Measurements from ENCODE around the gene AMBRA1.

AMBRA1 gene

DNA sequence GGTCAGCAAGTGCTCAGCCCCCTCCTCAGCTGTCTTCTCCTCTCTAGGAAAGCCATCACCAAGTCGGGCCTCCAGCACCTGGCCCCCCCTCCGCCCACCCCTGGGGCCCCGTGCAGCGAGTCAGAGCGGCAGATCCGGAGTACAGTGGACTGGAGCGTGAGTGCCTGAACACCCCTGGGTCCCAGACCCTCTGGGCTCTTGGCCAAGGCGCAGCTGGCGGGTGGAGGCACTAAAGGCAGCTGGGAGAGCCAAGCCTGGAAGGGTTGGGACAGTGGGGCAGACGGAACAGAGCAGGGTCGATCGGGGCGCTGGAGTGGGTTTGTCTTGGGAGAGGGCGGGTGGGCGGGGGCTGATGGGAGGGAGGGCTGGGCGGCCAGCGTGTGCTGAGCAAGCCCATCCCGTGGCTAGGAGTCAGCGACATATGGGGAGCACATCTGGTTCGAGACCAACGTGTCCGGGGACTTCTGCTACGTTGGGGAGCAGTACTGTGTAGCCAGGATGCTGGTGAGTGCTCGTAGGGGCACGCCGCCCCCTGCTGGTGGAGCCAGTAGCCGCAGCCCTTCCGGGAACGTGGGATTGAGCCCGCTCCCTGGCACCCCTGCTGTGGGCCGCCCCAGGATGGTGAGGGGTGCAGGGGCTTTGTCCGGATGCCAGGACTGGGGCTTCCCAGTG lies 226.4 kb downstream of the AMBRA1 start:
- DNase-seq (ENCODE audit: low read depth) = no peak

DNA sequence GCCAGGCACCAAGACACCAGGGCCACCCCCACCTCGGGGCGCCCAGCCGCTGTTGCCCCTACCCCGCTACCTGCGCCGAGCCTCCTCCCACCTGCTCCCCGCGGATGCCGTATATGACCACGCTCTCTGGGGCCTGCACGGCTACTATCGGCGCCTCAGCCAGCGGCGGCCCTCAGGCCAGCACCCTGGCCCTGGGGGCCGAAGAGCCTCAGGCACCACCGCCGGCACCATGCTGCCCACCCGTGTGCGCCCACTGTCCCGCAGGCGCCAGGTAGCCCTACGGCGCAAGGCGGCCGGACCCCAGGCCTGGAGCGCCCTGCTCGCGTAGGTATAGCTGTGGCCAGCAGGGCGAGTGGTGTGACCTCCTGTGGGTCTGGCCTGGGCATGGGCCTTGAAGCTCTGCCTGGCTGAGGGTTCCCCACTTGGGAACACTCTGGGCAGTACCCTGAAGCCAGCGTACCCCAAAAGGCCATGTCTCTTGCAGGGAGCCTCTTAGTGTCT lies 227.1 kb downstream of the AMBRA1 start:
- no peak for DNase-seq (ENCODE audit: low read depth)

DNA sequence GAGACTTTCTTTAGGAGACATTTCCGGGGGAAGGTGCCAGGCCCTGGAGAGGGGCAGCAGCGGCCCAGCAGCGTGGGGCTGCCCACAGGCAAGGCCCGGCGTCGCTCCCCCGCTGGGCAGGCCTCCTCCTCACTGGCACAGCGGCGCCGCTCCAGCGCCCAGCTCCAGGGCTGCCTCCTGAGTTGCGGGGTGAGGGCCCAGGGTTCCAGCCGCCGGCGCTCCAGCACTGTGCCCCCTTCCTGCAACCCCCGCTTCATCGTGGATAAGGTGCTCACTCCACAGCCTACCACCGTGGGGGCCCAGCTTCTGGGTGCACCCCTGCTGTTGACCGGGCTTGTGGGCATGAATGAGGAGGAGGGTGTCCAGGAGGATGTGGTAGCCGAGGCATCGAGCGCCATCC lies 227.6 kb downstream of the AMBRA1 start:
- no peak for DNase-seq (ENCODE audit: low read depth)

DNA sequence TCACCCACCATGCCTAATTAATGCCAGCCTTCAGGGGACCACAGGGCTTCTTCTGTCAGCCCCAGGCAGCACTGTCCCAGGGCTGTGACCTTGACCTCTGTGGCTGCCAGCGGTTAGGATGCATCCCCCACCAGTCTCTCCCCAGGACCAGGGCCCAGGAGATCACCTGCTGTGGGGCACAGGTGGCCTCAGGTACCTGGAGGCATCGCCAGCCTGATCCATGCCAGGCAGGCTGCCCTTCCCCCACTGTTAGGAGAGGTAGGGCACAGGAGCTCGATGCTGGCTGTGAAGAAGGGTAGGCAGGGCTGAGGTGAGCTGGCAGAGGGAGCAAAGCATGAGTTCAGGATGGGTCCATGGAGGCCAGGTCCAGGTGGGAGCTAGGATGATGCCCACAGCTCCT lies 229.0 kb downstream of the AMBRA1 start:
- no peak for DNase-seq (ENCODE audit: low read depth)

DNA sequence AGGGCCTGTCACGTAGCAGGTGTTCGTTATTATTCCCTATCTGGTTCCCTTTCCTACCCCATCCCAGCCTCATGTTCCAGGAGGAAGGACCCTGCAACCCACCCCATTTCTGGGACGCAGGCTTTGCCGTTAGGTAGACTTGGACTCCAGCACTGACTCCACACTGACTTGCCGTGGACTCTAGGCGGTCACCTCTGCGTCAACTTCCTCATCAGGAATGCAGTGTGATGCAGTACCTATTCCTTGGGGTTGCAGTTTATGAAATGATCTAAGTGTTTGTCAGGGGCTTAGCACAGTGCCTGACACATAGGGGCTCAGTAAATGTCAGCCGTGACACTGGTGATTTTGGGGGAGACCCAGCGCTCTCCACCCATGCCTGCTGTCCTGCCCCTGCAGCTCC lies 229.8 kb downstream of the AMBRA1 start:
- DNase-seq (ENCODE audit: low read depth) = no peak

DNA sequence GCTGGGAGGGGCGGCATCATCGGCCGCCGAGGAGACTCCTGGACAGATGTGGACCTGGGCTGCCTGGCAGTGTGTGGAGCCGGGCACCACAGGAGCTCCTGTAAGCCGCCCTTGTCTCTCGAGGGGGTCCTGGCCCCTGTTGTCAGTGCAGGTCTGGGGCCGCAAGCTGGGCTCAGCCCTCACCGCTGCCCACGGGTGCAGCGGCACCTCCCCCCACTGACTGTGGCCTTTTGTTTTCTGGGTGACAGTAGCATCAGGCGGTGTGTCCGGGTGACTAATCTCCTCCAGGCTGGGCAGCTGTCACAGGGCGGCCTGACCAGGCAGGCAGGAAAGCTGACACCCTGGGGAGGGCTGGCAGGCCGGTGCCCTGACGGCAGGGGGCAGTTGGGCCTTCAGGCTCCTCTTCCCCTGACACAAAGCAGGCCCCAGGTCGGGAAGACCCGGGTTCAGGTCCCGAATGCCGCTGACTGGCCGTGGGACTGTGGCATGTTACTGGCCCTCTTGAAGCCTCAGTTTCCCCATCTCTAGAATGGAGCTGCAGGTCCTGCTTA lies 230.3 kb downstream of the AMBRA1 start:
- no peak for DNase-seq (ENCODE audit: low read depth)

DNA sequence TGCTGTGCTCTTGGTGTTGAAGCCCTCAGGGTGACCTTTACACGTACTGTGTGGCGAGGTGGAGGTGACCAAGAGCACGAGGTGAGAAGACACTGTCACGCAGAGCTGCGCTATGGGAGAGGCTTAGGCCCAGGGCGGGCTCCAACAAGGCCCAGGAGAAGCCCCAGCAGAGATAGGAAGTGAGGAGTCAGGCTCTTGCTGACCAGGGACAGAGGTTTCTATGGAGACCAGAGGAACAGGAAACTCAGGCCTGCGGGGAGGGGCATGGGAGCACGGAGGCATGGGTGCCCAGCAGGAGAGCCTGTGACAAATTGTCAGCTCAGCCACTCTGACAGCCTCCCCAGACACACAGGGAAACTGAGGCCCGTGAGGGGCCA lies 230.8 kb downstream of the AMBRA1 start:
- peak; percentile 80 for DNase-seq (ENCODE audit: low read depth)

DNA sequence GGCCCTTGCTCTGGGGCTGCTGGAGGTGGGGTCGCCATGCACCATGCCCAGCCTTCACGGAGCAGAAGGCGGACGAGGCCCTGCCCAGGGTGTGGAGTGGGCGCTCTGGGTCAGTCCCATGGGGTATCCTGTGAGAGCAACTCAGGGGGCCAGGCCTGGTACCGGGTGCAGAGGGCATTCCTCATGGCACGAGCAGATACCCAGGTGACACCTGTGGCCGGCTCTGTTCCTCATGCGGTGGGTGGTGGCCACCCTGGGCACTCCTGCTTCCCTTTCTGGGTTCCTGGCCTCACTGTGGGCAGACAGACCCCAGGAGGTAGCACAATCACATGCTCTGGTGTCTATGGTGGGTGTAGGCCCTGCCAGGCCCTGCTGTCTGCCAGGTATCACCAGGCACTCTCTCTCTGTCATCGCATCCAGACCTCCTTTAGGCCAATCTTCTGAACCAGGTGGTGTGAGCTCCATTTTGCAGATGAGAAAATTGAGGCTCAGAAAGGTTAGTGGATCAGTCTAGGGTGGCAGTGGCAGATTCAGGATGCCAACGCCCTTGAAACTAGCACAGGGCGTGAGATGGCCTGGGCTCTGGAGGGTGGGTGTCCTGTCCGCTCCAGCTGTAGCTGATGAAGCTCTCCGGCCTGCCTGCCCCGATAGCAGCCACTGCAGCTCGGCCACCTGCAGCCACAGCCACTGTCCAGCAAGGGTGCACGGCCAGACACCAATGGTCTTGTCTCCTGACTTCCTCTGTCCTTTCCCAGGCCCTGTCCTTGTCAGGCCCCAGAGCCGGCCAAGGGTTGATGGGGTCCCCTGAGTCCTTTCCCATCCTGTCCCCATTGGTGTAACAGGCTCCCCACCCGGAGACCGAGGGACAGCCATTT lies 231.4 kb downstream of the AMBRA1 start:
- no peak for DNase-seq (ENCODE audit: low read depth)

DNA sequence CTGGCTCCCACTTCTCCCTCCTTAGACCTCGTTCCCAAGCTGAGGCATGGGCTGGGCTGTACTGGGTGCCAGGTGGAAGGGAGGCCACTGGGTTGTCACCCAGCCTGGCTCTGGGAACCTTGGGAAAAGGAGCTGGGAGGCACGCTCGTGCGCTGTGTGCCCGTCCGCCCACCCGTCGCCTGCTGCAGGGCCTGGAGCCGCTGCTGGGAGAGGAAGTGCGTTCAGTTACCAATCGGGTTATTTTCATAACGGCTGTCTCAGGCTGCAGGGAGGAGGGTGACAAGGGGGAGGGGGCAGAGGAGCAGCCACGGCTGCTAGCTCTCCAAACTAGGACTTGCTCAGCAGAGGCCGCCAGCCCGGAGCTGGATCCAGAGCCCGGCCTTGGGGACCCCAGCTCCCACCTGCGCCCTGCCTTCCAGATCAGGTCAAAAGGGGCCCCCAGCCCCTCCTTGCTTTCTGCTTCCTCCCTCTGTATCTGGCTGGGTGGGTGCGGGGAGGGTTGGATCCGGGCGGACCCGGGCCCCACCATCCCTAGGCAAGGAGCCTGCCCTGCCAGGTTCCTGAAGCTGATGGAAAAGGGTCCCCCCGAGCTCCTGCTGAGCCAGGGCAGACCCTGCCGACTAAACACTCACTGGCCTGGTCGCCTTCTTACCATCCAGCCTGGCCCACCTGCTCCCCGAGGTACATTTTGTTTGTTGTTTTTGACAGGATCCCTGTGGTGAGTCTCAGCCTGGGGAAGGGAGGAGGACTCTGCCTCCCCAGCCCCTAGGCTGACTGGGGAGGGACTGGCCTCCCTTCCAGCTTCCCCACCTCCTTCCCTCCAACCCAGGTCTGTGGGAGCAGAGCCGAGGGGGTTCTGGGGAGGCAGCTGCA lies 232.3 kb downstream of the AMBRA1 start:
- peak; percentile 55 for DNase-seq (ENCODE audit: low read depth)

DNA sequence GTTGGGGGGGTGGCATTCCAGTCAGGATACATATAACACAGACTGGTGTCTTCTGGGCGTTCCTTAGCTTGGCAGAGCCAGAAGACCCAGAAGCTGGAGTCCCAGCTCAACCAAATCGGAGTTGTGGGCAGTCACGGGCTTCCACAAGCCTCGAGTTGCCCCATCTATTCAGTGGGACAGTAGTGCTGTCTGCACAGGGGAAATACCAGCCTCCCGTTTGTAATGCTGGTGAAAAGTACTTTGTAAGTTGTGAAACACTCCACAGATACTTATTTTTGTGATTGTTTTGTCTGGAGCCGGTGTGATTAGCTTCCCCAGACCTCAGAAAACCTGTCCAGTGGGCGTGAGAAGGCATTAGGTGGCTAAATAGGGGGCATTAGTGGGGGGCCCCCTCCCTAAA lies 232.9 kb downstream of the AMBRA1 start:
- no peak for DNase-seq (ENCODE audit: low read depth)

DNA sequence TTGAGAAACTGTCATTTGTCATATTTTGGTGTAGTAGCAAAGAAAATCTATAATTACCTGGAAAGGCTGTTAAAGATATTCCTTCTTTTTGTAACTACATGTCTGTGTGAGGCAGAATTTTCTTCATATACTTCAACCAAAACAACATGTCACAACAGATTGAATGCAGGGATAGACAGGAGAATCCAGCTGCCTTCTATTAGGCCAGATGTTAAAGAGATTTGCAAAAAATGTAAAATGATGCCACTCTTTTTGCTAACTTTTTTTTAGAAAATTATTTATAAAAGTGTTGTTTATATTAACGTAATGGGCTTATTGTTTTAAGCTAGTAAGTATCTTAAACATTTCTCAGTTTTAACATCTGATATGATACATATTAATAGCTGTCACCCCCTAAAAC lies 233.9 kb downstream of the AMBRA1 start:
- no peak for DNase-seq (ENCODE audit: low read depth)

DNA sequence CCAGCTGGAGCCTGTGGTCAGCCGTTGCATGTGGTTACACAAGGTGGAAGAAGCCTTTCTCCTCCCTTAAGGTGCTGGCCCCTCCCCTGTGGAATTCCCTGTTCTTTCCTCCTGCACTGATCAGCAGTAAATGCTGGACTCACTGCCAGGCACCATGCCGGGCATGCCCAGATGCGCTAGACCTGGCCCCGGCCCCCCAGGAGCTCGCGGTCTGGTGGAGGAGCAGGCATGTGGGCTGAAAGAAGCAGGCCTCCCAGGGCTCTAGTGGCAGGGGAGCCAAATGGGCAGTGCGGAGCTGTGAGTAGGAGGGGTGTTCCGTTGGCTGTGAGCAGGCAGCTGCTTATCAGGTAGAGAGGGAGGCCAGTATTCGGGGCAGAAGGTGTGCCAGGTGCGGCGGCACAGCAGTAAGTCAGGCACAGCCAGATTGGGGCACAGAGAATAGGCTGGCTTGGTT lies 236.3 kb downstream of the AMBRA1 start:
- no peak for DNase-seq (ENCODE audit: low read depth)

DNA sequence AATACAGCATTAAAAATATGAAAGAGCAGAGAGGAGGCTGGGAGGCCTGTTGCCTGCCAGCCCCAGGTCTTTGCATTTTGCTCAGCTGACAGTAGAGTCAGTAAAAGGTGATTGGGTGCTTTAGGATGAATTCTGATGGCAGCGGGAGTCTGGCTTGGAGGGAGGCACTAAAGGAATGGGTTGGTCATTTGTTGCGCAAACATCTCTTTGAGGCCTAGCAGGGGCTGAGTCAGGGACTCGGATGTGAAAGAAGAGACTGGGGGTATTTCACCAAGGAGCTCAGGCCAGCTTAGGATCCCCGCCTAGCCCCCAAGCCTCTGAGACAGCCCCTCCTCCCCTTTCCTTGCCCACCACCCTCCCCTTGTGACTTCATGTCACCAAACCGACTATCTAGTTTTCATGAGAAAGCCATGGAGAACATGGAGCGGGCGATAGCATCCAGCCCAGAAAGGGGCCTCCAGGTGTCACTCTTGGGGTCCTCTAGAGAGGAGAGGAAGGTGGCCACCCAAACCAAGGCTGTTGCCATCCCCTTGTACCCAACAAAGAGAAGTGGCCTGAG lies 236.8 kb downstream of the AMBRA1 start:
- peak; percentile 91 for DNase-seq (ENCODE audit: low read depth)

DNA sequence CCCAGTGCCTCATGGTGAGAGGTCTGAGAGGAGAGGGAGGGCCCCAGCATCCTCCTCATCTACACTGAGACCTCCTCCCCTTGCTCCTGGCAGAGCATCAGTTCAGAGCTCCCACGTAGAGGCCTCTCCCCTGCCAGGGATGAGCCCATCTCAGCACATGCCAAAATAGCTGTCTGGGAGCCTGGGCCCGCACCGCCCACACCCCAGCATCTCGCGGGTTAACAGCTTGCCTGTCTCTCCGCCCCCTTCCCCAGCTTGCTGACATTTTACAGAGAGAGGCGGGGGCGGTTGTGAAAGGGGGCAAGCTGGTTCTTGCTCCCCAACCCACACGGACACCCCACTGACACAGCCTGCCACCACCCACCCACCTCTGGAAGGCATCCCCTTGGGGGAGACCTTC lies 240.1 kb downstream of the AMBRA1 start:
- DNase-seq (ENCODE audit: low read depth) = no peak

DNA sequence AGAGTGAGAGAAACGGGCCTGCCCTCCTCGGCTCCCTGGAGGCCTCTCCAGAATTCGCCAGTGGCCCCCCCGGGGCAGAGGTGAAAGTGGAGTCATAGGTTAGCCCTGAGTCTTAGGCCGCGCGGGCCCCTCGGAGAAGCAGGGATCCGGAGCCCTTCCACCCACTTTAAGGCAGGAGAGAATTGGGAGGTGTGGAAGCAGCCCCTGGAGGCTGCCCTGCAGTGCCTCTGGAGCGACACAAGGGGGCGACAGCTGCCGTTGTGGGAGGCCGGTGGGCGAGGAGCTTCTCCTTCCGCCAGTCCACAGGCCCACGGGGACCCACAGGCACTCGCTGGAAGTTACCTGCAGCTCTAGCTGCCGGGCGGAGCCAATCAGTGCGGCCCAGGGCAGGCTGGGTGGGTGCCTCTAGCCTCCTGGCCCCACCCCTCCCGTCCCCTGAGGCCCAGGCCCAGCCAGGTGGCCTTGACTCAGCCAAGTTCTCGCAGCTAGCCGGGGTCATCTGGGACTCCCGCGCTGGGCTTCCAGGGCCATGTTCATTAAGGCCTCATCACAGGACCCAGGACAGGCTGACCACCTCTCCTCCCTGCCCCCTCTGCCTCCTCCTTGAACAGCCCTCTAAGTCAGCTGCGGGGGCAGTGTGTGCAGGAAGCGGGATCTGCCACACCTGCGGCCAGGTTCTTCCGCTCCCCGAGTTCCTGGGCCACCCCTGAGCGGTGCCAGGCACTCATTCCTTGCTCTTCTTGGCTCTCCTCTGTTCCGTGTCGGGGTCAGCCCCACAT lies 241.6 kb downstream of the AMBRA1 start:
- no peak for DNase-seq (ENCODE audit: low read depth)

DNA sequence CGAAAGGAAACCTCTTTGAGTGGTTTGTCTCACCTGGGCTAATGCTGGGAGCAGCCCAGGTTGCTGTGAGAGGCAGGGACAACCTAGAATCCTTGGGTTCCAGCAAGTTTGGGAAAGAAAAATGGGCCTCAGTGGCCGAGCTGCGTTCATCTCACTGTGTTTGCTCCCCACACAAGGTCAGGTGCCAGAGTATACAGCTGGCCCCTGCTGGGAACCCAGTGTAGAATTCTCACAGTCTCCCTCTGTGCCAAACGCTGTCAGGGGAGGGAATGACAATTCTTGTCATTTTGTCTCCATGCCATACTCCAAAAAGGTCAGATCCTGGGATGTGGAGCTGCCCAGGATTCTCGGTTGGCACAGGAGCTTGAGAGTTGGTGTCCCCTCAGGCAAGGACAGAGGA lies 242.2 kb downstream of the AMBRA1 start:
- no peak for DNase-seq (ENCODE audit: low read depth)

DNA sequence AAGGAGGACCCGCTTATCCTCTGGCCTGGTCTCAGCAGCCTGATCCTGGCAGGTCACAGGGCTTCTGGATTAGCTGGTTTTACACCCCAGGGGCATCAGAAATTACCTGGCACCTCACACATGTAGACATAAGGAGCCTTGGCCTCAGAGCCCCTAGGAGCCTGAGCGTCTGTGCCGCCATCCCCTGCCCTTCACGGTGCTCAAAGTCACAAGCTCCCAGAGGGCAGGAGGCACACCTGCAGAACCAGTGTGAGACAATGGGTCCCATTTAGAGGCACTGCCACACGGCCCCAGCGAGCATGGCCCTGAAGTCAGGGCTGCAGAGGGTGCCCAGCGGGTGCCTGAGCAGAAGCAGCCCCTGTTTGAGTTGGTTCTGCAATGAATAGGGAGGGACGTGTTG lies 242.7 kb downstream of the AMBRA1 start:
- DNase-seq (ENCODE audit: low read depth) = no peak

DNA sequence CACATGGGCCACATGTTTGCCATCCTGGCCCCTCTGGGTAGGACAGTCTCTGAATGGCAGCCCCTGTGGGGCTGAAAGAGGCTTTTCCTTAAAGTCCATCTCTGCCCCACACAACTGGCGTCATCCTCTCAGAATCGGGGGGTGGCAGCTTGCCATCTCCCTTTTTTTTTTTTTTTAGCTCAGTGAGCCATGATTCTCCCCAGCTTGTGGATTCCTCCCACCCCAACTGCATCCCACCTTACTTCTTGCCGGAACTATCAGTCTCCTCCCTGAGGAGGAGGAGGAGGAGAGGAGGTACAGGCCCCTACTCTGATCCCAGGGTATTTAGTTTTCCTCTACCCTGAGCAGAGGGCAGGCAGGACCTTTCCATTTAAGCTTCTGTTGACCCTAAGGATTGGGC lies 243.1 kb downstream of the AMBRA1 start:
- no peak for DNase-seq (ENCODE audit: low read depth)

DNA sequence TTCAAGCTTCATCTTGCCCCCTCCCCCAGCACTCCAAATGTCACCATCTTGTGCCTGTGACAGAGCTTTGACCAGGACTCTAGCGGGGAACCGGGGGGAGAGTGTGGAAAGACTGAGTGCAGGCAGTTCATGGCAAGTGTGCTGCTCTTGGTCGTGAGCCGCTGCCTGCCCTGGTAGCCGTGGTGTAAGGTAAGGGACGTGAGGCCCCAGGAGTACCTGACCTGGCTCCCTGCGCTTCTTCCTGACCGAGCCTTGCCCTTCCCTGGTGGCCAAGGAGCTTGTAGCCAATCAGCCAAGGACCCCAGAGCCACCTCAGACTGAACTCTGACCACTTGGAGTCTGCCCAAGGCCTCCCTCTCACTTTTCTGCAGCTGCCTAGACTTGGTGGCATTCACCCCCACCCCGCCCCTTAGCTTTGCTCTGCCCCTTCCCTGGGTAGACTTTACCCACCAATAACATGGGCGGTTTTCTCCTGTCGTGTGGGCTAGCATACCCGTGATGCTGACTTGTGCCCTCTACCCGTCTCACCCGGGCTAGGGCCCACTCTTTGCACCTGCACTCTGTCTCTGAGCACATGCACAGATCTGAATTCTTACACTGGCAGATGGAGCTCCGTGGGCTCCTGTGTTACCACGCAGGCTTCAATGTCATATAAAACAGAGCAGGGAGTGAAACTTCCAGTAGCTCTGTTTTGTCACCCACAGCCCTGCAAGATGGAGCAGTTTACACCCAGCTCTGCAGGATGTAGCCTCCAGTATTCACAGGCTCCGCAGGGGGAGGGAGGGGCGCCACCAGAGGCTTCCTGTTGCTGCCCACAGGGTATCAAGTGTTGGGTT lies 245.0 kb downstream of the AMBRA1 start:
- no peak for DNase-seq (ENCODE audit: low read depth)

Data from iris pigment epithelial cell (primary cell).